Natural killer cell treated with Interleukin-12 subunit alpha and Interleukin-12 subunit beta and Interleukin-15 and Interleukin-18, amount 100 ng/mL, for 72 hours (primary cell): ENCODE results near the gene MRPL49. TPM values are rescaled to one million over a fixed set of nuclear protein-coding genes. Genes with fewer than 3 reads are reported as not detected.
"Not testable (repeated sequence)": the region's sequence is repeated elsewhere in the genome, so short reads cannot be mapped to it uniquely, and the experiment has no call there.

Experiments used
- ATAC-seq, 2 donors: fragments of 150-1000 bp; cut with Tn5 transposase in 1 of 2; sonication (Bioruptor Pico), chemical (Tn5 transposase) in 1 of 2; 2 replicates each; pipeline ENCODE4 v1.10.0; 2021
- DNase-seq: peaks from one replicate; pipeline ENCODE4 v3.0.0; 2022; ENCODE audit warnings: low spot score
- H3K27ac Mint-ChIP-seq, 2 donors: 1 replicate in 1 of 2; 2 replicates in 1 of 2; pipeline ENCODE4 v1.8.0; 2022; ENCODE audit warnings: mixed read lengths in 2 of 2, mild to moderate bottlenecking in 1 of 2, moderate library complexity in 1 of 2
- H3K27me3 Mint-ChIP-seq, 2 donors: 1 replicate in 1 of 2; 2 replicates in 1 of 2; pipeline ENCODE4 v1.8.0; 2022; ENCODE audit warnings: mixed read lengths in 2 of 2
- H3K36me3 Mint-ChIP-seq: one replicate; pipeline ENCODE4 v1.8.0; 2022; ENCODE audit warnings: mixed read lengths
- H3K4me1 Mint-ChIP-seq, 2 donors: 1 replicate in 1 of 2; 2 replicates in 1 of 2; pipeline ENCODE4 v1.8.0; 2022; ENCODE audit warnings: low read depth in 2 of 2, mixed read lengths in 2 of 2, mild to moderate bottlenecking in 1 of 2
- H3K4me3 Mint-ChIP-seq: one replicate; pipeline ENCODE4 v1.8.0; 2022; ENCODE audit warnings: mixed read lengths
- H3K9me3 Mint-ChIP-seq: 2 replicates; pipeline ENCODE4 v1.8.0; 2022; ENCODE audit warnings: mixed read lengths
- total RNA-seq, 2 donors: library from RNA; stranded (reverse); gene quantifications; one replicate each; pipeline ENCODE4 v1.2.3, GENCODE V29; 2022

Gene MRPL49
- total RNA-seq, 2 donors from 2014 or later = 77.8 to 80.4 TPM

DNA sequence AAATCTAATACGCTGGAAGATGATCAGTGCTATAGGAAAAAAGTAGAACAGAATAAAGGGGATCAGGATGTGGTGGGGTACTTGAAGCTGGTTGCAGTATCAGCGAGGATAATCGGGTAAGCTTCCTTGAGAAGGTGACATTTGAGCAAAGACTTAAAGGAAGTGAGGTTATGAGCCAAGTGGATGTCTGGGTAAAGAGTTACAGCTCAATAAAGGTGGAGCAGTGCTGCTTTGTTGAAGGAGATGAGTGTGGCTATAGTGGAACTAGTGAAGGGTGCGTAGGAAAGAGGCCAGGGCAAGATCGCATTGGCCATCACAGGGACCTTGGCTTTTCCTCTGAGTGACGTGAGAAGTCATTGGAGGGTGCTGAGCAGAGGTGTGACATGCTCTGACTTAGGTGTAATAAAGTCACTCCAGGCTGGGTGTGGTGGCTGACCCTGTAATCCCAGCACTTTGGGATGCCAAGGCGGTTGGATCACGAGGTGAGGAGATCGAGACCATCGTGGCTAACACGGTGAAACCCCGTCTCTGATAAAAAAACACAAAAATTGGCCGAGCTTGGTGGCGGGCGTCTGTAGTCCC lies 14.5 kb downstream of the MRPL49 start:
- Mint-ChIP-seq H3K36me3 (no peaks in the 10 kb centered on the region), H3K4me3 (peak overlapping the region; percentile 87), H3K4me1 (peaks cover 27 to 36% of the 10 kb centered on the region in 2 donors), H3K27me3 (peaks cover 0 to 1% of the 10 kb centered on the region in 2 donors), H3K27ac (peak overlapping the region; percentile 99 to 100), H3K9me3 (no peaks in the 10 kb centered on the region)
- ATAC-seq (no peak), DNase-seq (no peak)

DNA sequence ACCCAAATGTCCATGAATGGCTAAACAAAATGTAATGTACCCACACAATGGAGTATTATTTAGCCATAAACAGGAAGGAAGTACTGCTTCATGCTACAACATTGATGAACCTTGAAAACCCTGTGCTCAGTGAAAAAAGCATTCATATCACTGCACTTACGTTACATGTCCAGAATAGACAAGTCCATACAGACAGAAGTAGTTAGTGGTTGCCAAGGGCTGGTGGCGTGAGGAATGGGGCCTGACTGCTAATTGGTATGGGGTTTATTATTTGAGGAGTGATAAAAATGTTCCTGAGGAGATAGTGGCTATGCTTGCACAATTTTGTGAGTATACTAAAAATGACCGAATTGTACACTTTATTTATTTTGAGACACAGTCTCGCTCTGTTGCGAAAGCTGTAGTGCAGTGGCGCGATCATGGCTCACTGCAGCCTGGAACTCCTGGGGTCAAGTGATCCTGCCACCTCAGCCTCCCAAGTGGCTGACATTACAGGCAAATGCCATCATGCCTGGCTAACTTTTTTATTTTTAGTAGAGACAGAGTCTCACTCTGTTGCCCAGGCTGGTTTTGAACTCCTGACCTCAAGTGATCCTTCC lies 19.9 kb downstream of the MRPL49 start:
- Mint-ChIP-seq H3K4me1 (peaks cover 0 to 4% of the 10 kb centered on the region in 2 donors), H3K36me3 (no peaks in the 10 kb centered on the region), H3K4me3 (no peak overlapping the region), H3K27me3 (peaks cover 7 to 9% of the 10 kb centered on the region in 2 donors), H3K9me3 (no peaks in the 10 kb centered on the region), H3K27ac (no peak overlapping the region)
- DNase-seq (no peak), ATAC-seq (no peak)

DNA sequence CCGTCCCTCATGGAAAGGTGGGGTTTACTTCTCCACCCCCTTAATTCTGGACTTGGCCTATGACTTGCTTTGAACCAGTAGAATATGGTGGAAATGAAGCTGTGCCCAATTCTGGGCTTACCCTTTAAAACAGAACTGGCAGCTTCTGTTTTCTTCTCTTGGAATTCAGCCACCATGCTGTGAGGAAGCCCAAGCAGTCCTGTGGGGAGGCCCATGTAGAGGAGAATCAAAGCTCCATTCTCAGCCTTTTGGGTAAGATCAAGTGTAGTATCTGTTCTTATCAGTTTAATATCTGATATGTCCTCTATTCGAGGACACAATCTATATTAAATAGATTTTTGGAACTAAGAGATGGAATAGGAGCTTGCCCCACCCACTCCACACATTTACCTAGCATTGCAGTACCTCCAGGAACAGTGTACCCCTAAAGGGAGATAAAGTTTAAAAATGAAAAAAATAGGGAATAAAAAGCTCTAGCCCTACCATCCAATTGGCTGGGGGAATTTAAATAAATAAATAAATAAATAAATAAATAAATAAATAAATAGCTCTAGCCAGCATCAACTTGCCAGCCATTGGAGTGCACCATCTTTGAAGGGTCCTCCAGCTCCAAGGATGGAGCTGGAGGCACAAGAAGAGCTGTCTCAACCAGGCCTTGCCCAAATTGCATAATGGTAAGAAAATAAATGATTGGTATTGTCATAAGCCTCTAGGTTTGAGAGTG lies 25.4 kb downstream of the MRPL49 start:
- no peaks in the 10 kb centered on the region for H3K36me3 Mint-ChIP-seq
- no peak overlapping the region for H3K4me3 Mint-ChIP-seq
- H3K27ac Mint-ChIP-seq = no peak overlapping the region
- no peaks in the 10 kb centered on the region for H3K9me3 Mint-ChIP-seq
- peaks cover 0 to 5% of the 10 kb centered on the region in 2 donors for H3K4me1 Mint-ChIP-seq
- H3K27me3 Mint-ChIP-seq = peaks cover 0 to 18% of the 10 kb centered on the region in 2 donors
- ATAC-seq (no peak), DNase-seq (no peak)

DNA sequence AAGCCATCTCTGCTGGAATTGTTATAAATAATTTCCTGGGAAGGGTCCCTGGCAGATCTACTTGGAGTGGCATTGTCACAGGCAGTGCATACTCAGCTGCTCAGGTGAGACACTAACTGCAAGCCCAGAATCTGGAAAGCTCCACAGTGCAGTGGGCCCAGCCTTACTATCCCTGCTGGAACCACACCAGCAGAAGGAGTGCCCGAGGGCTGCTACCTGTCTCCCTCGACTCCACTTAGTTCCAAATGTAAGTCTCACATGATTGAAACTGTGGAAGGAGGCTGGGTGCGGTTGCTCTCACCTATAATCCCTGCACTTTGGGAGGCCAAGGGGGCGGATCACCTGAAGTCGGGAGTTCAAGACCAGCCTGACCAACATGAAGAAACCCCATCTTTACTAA lies 26.5 kb downstream of the MRPL49 start:
- no peaks in the 10 kb centered on the region for H3K9me3 Mint-ChIP-seq
- H3K4me3 Mint-ChIP-seq = no peak overlapping the region
- no peak for ATAC-seq

DNA sequence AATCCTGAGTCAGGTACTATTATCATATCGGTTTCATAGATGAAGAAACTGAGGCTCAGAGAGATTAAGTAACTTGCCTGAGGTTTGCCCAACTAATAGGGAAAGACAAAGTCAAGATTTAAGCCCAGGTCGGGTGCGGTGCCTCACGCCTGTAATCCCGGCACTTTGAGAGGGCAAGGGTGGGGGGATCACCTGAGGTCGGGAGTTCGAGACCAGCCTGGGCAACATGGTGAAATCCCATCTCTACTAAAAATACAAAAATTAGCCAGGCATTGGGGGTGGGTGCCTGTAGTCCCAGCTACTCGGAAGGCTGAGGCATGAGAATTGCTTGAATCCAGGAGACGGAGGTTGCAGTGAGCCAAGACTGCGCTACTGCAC lies 28.0 kb downstream of the MRPL49 start:
- H3K4me1 Mint-ChIP-seq, H3K4me3 Mint-ChIP-seq, H3K9me3 Mint-ChIP-seq, DNase-seq, ATAC-seq, H3K36me3 Mint-ChIP-seq: not testable (repeated sequence)
- H3K27me3 Mint-ChIP-seq = peaks cover 0 to 19% of the 10 kb centered on the region in 2 donors
- H3K27ac Mint-ChIP-seq = peak overlapping the region in 1 of 2 donors; percentile 7

More for the DNA sequence above, 26.5 kb downstream of the MRPL49 start:
- no peak for DNase-seq
- Mint-ChIP-seq H3K27ac (no peak overlapping the region), H3K27me3 (peaks cover 0 to 22% of the 10 kb centered on the region in 2 donors), H3K36me3 (no peaks in the 10 kb centered on the region), H3K4me1 (peaks cover 0 to 5% of the 10 kb centered on the region in 2 donors)

DNA sequence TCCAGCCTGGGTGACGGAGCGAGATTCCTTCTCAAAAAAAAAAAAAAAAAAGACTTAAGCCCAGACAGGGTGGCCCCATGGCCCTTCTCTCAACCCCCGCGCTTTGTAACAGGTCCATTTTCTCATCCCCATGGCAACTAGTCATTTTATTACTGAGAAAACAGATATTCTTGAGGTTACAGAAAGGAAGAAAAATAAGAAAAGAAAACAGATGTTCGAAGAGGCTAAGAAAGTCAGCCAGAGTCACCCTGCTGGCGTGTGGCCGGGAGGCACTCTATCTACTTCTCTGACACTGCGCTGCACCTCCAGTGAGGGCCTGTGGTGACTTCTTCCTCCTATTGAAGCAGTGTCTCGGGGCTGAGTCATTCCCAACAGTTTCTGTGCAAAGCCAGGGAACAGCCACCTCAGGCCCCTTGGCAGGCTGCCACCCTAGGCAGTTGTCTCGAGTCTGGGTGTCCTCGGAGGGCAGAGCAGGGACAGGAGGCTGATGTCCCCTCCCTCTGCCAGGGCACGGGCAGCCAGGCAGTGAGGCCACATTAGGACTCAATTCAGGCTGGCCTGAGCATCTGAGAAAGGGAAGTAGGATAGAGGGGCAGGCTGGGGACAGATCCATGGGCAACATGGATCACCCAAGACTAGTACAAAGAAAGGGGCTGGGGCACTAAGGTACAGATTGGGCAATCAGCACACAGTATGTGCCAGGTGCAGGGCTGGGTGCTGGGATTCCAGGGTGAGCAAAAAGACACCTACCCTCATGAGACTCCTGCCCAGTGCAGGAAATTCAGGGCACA lies 28.6 kb downstream of the MRPL49 start:
- Mint-ChIP-seq H3K36me3 (no peaks in the 10 kb centered on the region), H3K9me3 (no peaks in the 10 kb centered on the region), H3K27ac (peak overlapping the region in 1 of 2 donors; percentile 7), H3K4me1 (peaks cover 0 to 5% of the 10 kb centered on the region in 2 donors), H3K4me3 (no peak overlapping the region), H3K27me3 (peaks cover 0 to 19% of the 10 kb centered on the region in 2 donors)
- ATAC-seq (peak; percentile 36 to 59), DNase-seq (no peak)

DNA sequence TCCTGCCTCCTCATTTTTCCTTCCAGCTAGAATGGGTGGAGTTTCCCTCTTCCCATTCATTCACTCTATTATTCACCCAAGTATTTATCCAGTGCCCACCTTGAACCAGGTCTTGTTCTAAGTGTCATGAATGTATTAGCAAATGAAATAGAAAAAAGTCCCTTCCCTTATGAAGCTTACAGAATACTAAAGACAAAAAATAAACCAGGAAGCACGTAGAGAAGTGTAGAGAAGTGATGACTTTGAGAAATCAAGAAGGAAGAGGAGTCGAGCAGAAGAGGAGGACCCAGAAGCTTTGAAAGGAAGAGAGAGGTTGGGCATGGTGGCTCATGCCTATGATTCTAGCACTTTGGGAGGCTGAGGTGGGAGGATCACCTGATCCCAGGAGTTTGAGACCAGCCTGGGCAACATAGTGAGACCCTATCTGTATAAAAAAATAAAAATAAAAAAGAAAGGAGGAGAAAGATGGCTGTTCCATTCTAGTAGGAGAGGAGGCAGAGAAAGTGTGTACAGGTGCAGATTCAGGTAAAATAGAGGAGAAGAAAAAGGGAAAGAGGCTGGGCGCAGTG lies 29.3 kb downstream of the MRPL49 start:
- no peak overlapping the region for H3K4me3 Mint-ChIP-seq
- no peak for ATAC-seq
- DNase-seq = no peak
- no peak overlapping the region for H3K27ac Mint-ChIP-seq
- peaks cover 0 to 19% of the 10 kb centered on the region in 2 donors for H3K27me3 Mint-ChIP-seq
- peaks cover 0 to 5% of the 10 kb centered on the region in 2 donors for H3K4me1 Mint-ChIP-seq
- H3K36me3 Mint-ChIP-seq = no peaks in the 10 kb centered on the region
- no peaks in the 10 kb centered on the region for H3K9me3 Mint-ChIP-seq

DNA sequence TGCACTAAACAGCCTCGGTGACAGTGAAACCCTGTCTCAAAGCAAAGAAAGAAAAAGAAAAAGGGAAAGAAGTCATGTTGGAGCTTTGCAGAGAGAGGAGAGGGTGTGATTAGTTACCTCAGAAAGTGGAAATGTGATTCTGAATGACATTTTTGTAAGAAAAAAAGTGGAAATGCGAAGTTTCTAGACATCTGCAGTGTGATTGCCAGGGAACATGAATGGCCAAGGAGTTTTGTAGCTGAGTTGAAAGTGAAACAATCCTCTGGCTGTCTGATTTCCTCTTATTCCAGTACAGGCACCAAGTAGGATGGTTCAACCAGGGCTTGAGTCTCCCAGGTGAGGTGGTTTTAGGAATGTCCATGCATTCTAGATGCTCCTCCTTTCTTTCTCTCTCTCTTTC lies 30.0 kb downstream of the MRPL49 start:
- H3K9me3 Mint-ChIP-seq = no peaks in the 10 kb centered on the region
- ATAC-seq = no peak
- H3K36me3 Mint-ChIP-seq = no peaks in the 10 kb centered on the region
- no peak overlapping the region for H3K4me3 Mint-ChIP-seq
- no peak overlapping the region for H3K27ac Mint-ChIP-seq
- peaks cover 0 to 19% of the 10 kb centered on the region in 2 donors for H3K27me3 Mint-ChIP-seq
- DNase-seq = no peak
- H3K4me1 Mint-ChIP-seq = peaks cover 0 to 5% of the 10 kb centered on the region in 2 donors

DNA sequence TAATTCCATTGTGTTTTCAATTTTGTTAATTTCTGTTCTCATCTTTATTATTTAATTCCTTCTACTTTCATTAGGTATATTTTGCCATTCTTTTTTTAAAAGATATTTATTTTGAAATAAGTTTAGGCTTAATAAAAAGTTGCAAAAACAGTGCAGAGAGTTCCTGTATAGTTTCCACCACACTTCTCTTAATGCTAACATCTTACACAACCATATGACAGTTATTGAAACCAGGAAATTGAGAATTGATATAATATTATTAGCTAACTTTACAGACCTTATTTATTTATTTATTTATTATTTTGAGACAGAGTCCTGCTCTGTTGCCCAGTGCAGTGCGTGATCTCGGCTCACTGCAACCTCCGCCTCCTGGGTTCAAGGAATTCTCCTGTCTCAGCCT lies 34.1 kb downstream of the MRPL49 start:
- ATAC-seq = no peak
- Mint-ChIP-seq H3K27me3 (peaks cover 0 to 16% of the 10 kb centered on the region in 2 donors), H3K9me3 (no peaks in the 10 kb centered on the region), H3K4me3 (no peak overlapping the region), H3K36me3 (no peaks in the 10 kb centered on the region), H3K4me1 (no peaks in the 10 kb centered on the region), H3K27ac (no peak overlapping the region)
- no peak for DNase-seq

DNA sequence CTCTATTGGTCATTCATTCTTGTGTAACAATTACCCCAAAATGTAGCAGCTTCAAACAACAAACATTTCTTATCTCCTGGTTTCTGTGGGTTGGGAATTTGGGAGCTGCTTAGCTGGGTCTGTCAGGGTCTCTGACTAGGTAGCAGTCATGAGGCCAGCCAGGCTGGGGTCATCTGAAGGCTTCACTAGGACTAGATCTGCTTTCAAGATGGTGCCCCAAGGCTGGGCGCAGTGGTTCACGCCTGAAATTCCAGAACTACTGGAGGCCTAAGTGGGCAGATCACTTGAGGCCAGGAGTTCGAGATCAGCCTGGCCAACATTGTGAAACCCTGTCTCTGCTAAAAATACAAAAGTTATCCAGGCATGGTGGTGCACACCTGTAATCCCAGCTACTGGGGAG lies 34.8 kb downstream of the MRPL49 start:
- no peaks in the 10 kb centered on the region for H3K4me1 Mint-ChIP-seq
- H3K4me3 Mint-ChIP-seq = no peak overlapping the region
- no peak overlapping the region for H3K27ac Mint-ChIP-seq

DNA sequence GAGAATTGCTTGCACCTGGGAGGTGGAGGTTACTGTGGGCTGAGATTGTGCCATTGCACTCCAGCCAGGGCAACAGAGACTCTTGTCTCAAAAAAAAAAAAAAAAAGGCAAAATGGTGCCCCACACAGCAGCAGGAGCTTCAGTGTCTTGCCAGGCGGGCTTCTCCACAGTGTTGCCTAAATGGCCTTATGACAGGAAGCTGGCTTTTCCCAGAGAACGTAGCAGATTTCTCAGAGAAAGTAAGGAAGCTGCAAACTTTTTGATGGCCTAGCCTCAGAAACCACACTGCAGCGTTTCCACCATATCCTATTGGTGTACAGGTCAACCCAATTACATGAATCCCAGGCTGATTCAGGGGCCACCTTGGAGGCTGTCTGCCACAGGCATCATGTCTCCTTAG lies 35.2 kb downstream of the MRPL49 start:
- no peaks in the 10 kb centered on the region for H3K9me3 Mint-ChIP-seq
- H3K4me1 Mint-ChIP-seq = no peaks in the 10 kb centered on the region
- ATAC-seq (no peak), DNase-seq (no peak)
- no peaks in the 10 kb centered on the region for H3K36me3 Mint-ChIP-seq
- no peak overlapping the region for H3K4me3 Mint-ChIP-seq
- H3K27me3 Mint-ChIP-seq = peaks cover 0 to 9% of the 10 kb centered on the region in 2 donors
- H3K27ac Mint-ChIP-seq = no peak overlapping the region

More for the DNA sequence above, 34.8 kb downstream of the MRPL49 start:
- no peak for ATAC-seq
- no peaks in the 10 kb centered on the region for H3K9me3 Mint-ChIP-seq
- DNase-seq = no peak
- H3K36me3 Mint-ChIP-seq = no peaks in the 10 kb centered on the region
- peaks cover 0 to 9% of the 10 kb centered on the region in 2 donors for H3K27me3 Mint-ChIP-seq

DNA sequence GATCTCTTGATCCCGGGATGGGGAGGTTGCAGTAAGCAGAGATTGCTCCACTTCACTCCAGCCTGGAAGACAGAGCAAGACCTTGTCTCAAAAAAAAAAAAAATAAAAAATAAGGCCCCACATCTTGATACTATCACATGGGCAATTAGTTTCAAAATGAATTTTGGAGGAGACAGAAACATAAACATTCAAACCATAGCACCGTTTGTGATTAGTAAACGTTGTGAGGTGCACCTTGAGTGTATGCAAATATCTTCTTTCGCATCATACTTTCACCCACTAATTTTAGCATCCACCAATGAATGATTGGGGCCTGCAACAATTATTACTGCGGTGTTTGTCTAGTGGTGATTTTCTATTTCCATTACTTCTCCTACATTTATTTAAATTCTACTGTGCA lies 36.9 kb downstream of the MRPL49 start:
- ATAC-seq (no peak), DNase-seq (no peak)
- Mint-ChIP-seq H3K9me3 (no peaks in the 10 kb centered on the region), H3K4me1 (no peaks in the 10 kb centered on the region), H3K27ac (no peak overlapping the region), H3K27me3 (peaks cover 0 to 5% of the 10 kb centered on the region in 2 donors), H3K4me3 (no peak overlapping the region), H3K36me3 (no peaks in the 10 kb centered on the region)

DNA sequence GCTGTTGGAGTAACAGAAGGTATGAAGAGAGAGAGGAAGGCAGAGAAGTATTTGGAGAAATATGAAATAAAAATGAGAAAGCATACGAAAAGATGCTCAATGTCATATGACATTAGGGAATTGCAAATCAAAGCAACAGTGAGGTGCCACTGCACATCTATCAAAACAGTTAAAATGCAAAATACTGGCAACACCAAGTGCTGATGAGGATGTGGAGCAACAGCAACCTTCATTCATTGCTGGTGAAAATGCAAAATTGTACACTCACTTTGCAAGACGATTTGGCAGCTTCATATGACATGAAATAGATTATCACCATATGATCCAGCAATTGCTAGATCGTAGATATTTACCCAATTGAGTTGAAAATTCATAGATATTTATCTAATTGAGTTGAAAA lies 38.5 kb downstream of the MRPL49 start:
- no peaks in the 10 kb centered on the region for H3K36me3 Mint-ChIP-seq
- H3K27me3 Mint-ChIP-seq = peaks cover 0 to 5% of the 10 kb centered on the region in 2 donors
- H3K27ac Mint-ChIP-seq = no peak overlapping the region
- ATAC-seq (no peak), DNase-seq (no peak)
- no peaks in the 10 kb centered on the region for H3K9me3 Mint-ChIP-seq
- H3K4me3 Mint-ChIP-seq = no peak overlapping the region
- no peaks in the 10 kb centered on the region for H3K4me1 Mint-ChIP-seq
